K562 treated with DMSO at 1 percent for 12 hours (cell line): Measurements from ENCODE around the gene C5orf22. TPM values are rescaled to one million over a fixed set of nuclear protein-coding genes. Genes with fewer than 3 reads are reported as not detected.

Source experiments
- total RNA-seq: library from RNA; unstranded; fragments of 300-600 nt; gene quantifications from 2 replicates; pipeline ENCODE4 v1.2.3, GENCODE V29; 2022; ENCODE audit not compliant: insufficient read depth

The C5orf22 gene
- total RNA-seq: 4.7 and 18.2 TPM in 2 replicates

DNA sequence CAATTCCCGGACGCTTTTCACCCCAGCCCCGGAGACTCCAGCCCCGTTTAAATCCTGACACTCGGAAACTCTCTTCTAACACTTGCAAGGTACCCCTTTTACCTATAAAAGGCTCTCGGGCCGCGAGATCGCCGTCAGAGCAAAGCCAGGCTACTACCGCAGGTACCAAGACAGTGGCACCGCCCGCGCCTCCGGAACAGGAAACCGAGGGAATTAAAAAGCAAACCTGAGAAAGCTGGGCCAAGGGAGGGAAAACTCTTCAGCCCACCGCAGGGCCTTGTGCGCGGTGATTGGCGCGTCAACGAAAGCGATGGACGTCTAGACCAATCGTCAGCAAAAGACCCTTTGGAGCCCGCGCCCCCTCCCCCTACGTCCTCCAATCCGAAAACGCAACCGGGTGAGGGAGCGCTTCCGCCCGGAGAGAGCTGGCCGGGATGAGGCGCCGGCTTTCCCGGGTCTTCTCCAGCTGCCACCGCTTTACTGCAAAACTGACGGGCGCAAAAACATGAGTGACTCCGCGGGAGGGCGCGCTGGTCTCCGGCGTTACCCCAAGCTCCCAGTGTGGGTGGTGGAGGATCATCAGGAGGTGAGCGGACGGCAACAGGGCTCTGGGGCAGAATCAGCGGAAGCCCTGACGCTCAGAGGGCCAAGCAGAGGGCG, at the start of gene C5orf22, which contains the start of gene DROSHA:
Gene C5orf22 (plus strand): TSS at position 414 of the 660 bp plus-strand sequence. CDS start 92 bp downstream, at position 506.
Gene DROSHA (minus strand): TSS at position 206 of the 660 bp plus-strand sequence. CDS start 3,034 bp downstream, outside the sequence.

Other genes with a start within 250 kb of the C5orf22 start
- gene DROSHA, start 208 bp upstream of the C5orf22 start, total RNA-seq: 21.1 and 41.1 TPM in 2 replicates
- 0.14 TPM in 1 of 2 replicates, not detected in the other for gene PDZD2, start 106.8 kb downstream of the C5orf22 start, total RNA-seq